HG03439 (cell line): ENCODE measurements around the gene ARFGAP1.

Experiments
- ATAC-seq: cut with Tn5 transposase; IDR thresholded peaks from one replicate; pipeline ENCODE4 v1.9.1; 2021; ENCODE audit warnings: mild to moderate bottlenecking, moderate library complexity; ENCODE audit not compliant: unreplicated experiment

The ARFGAP1 gene

DNA sequence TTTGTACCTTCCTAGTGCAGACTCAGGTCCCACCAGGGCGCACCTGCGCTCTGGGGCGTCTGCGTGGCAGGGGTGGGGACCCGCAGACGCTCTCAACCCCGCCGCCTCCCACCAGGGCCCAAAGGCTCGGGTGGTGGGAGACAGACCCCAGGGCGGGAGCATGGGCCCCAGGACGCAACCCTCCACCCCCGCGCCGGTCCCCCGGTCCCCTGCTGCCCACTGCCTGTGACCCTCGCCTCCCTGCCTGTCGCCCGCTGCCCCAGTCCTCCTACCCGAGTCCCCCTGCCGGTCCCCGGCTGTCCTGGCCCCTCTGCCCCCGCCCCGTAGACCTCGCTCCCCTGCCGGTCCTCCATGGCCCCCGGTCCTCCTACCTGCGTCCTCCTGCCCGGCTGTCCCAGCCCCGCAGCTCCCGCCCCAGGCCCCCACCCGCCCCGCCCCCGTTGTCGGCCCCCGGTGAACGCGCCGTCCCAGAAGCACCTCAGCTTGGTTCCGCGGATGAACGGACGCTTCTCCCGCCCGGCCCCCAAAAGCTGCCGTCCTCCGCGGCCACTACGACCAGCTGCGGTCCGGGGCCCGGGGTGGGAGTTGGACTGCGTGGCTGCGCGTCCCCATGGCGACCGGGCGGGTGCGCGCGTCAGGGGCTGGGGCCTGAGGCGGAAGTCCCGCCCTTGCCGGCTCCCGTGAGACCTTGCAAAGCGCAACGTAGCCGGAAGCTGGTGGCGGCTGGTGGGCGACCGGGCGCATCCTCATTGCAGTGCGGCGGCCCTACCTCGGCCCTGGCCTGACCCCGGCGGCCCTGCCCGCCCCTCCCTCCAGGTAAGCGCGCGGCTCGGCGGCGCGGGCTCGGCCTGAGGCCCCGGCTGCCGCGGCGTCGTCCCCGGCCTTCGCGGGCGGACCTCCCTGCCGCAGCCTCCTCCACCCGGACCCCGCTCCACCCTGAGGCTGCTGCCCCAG, at the start of gene ARFGAP1:
ARFGAP1 (plus strand) TSS at position 709 of the 954 bp plus-strand sequence. CDS start 2,768 bp downstream, outside the sequence.
- peak; percentile 80 for ATAC-seq

DNA sequence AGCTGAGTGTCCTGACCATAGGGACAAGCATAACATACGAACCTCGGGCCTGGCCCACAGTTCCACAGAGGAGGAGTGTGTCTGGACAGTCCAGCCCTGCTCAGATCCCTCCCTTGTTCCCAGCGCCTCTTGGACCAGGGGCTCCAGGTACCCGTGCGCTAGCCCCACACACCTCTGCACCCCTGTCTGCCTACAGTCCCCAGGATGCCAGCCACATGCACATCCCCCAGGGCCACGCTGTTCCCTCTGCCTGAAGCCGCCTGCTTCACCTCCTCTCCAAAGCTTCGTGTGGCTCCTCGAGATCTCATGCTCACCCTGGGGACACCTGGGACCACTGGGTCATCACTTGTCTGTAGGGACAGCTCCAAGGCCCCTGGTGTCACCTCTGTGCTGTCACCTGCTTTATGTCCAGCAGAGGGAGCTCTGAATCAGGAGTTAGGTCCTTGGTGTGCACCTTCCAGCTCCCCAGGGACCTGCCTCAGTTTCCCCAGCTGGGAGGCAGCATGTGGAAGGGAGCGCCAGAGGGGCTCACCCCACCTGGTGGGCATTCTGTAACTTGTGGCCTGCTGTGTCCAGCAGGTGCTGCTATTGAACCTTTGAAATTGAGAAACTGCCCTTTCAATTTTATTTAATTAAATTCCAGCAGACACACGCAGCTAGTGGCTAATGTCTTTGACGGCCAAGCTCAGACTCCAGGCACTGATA, 49.3 kb upstream of the ARFGAP1 start:
- no peak for ATAC-seq

DNA sequence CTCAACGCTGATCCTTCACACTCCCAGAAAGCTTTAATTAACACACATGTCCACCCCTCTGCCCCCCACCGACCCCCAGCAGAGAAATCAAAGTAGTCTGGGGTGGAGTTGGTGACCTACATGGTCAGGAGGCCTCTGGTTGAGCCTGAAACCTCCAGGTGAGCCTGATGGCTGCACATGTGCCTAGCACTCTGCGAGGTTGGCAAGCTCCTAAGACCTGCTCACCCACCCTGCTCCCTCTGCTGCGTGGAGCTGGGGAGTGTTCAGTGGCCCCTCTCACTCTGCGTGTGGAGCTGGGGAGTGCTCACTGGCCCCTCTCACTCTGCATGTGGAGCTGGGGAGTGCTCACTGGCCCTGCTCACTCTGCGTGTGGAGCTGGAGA, 48.8 kb upstream of the ARFGAP1 start:
- no peak for ATAC-seq

DNA sequence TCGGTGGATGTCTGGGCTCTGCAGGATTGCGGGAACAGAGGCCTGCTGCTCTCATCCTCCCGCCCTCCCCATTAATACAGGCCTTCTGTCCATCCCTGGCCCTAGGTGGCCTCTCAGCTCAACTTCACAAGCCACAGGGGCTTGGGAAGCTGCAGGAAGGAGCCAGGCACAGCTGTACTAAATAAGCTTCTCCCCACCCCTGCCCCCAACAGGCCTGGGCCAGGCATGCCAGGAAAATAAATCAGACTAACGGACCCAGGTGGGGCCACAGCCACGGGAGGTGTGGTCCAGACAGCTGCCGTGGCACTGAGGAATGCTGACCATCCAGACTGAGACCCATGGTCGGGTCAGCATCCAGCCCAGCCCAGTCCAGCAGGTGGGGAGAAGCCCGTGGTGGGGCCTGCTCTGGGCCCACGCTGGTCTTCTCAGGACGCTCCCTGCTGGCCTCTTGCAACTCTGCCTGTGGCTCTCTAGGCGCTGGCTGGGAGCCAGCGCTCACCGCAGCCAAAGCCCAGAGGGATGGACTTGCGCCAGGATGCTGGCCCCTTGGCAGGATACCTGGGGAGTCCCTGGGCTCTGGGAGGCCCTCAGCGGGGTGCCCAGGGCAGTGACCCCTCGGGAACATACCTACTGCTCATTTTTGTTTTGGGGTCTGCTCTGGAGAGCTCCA, 48.1 kb upstream of the ARFGAP1 start:
- ATAC-seq, result no peak

DNA sequence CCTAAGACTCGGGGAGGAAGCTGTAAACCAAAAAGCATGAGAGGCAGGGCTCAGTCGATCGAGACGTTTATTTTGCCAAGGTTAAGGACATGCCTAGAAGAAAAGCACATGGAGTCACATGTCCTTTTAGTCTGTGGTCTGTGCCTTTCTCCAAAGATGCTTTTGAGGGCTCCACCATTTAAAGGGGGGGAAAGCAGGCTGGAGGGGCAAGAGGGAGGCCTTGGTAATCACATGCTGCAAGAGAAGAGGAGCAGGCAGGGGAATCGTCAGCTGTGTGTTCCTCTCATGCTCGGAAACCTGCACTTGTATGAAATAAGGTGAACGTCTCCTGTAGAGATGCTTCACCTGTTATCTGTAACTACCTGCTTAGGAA, 47.5 kb upstream of the ARFGAP1 start:
- ATAC-seq, result no peak

DNA sequence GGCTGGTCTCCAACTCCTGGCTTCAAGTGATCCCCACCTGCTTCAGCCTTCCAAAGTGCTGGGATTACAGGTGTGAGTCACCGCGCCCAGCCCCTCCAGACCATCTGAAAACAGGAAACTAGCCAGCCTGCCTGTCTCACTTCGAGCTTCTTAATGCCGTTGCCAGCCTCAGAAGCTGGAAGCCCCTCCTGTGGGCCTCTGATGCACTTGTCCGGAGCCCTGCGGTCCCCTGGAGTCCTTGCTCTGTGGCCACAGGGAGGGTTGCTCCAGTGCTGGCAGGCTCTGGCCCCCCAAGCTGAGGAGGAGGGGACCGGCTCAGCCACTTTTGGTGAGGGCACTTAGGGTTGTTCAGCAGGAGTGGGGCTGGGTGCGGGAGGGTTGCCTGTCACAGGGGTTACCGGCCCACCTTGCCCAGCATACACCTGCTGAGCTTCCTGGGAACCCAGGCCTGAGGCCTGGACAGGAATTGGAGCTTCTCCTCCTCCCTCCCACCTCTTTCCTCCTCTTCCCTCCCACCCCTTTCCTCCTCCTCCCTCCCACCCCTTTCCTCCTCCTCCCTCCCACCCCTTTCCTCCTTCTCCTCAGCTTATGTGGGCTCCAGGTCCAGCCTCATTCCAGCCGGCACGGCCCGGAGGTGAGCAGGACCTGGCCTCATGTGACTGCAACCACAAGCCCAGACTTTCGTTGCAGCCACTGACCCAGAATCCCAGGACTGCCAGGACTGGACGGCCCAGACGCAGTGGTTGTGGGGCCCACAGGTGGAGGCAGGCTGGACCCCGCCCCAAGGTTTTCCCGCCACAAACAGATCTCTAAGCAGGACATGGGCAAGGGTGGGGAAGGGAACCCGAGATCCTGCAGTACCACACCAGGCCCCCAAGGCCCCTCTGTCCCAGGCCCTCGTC, 46.3 kb upstream of the ARFGAP1 start:
- ATAC-seq, result no peak

DNA sequence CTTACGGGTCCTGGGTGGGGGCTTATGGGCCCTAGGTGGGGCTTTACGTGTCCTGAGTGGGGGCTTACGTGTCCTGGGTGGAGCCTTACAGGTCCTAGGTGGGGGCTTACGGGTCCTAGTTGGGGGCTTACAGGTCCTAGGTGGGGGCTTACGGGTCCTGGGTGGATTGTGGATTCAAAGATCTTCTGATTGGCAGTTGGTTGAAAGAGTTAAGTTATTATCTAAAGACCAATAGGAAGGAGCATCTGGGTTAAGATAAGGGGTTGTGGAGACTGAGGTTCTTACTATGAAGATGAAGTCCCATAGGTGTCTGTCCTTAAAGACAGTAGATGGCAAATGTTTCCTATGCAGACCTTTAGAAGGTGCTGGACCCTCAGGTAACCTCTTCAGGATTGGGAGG, 45.4 kb upstream of the ARFGAP1 start:
- ATAC-seq, result no peak

DNA sequence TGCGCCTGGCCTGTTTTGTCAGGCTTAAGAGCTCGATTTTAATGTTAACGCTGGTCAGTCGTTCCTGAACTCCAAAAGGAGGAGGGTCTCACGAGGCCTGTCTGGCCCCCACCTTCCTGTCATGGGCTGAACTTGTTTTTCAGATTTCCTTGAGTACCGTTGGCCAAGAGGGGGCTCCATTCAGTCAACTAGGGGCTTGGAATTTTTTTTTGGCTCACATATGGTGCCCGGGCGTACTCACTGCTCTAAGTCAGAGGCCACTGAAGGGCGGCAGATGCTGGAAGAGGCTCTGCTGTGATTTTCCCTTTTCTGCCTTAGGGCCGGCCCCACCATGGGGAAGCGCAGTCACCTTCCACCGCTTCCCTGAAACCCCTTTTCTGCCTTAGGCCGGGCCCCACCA, 43.8 kb upstream of the ARFGAP1 start:
- no peak for ATAC-seq

DNA sequence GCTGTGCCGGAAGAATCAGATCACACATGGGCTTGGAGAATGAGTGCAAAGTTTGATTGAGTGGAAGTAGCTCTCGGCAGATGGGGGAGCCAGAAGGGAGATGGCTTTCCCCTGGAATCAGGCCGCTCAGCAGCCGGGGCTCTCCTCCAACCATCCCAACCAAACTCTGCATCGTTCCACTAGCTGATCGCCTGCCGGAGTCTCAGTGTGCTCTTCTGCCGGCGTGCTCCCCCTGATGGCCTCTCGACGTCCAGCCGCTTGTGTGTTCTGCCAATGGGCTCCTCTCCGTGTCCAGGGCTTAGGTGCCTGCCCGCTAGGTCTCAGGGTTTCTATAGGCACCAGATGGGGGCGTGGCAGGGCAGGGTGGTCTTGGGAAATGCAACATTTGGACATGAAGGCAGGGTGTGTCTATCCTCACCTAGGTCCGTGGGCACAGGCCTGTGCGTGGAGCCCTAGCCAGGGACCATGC, 41.8 kb upstream of the ARFGAP1 start:
- no peak for ATAC-seq

DNA sequence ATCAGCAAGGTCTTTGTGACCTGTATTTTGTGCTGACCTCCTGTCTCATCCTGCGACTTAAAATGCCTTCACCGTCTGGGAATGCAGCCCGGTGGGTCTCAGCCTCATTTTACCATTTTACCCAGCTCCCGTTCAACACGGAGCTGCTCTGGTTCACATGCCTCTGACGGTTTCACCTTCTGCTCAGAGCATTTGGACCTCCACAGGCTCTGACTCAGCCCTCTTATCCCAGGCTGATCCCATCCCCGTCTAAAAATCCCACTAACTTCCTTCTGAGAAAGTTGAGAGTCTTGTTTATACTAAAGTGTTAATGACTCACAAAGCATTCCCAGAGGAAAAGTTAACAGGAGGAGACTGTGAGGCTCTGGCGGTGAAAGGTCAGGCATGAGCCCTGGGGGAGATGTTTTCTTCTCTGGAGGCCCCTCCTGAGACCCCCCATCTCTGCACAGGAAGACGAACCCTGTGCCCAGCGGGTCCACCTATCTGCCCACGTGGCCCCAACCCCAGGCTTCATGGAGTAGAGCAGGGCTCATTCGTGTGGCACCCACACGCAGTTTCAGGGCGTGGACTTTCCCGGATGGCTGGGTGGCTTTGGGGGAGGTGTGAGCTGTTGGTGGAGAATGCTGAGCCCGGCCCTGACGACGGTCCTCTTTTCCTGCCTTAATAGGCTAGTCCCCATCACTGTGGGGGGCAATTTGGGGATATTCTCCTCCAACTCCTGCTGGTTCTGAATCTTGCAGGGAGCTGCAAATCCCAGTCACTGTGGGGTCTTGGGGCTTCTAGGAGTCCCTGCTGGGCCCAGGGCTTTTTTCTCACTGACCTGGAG, 40.2 kb upstream of the ARFGAP1 start:
- ATAC-seq, result no peak

DNA sequence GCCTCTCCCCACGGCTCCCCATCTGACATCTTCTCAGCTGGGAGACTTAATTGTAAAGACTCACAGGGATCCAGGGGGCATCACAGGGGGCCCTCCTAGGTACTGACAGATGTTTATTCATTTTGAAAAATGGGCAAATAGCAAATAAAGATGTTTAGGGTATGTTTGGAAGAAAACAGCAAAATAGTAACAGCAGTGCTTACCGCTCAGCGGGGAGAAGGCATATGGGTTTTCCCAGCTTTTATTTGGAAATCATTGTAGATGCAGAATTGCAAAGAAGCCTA, 39.6 kb upstream of the ARFGAP1 start:
- no peak for ATAC-seq

DNA sequence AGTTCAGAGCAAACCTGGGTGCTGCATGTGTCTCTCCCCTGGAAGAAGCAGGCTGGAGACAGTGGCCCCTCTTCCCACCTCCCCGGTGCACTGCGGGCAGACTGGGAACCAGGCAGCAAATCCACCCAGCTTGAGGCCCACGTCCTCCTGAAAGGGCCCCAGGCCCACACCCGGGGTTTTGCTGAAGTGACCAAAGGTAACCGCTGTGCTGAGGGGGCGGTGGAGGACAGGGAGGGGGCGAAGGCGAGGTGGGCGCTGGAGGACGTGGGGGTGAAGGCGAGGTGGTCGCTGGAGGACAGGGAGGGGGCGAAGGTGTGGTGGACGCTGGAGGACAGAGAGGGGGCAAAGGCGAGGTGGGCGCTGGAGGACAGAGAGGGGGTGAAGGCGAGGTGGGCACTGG, 38.7 kb upstream of the ARFGAP1 start:
- no peak for ATAC-seq

DNA sequence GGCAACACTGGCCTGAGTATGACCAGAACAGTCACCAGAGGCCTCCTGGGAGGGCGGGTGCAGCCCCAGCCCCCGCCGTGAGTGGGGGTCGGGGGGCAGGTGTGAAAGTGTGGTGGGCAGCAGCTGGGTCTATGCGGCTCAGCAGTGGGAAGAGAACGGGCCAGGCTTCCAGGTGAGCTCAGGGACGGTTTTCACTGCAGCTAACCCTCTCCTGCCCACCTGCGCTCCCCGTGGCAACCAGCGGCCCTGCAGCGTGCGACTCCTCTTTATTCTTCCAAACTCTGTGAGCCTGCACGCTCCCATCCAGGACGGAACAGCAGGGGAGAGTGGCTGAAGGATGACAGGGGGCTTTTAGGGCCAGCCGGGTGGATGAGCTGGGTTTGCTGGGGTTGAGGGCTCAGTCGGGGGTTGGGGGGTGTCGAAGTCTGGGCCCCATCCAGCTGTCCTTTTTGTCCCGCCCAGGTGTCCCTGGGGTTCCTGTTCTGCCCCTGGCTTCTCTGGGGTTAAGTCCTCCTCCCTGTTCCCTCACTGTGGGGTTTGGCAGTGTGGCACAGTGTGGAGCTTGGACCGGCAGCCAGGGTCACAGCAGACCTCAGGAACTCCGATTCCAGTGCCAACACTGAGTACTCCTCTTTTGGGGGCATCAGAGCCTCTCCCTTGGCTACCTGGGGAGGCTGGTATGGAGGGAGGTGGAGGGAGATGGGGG, 37.8 kb upstream of the ARFGAP1 start:
- no peak for ATAC-seq

DNA sequence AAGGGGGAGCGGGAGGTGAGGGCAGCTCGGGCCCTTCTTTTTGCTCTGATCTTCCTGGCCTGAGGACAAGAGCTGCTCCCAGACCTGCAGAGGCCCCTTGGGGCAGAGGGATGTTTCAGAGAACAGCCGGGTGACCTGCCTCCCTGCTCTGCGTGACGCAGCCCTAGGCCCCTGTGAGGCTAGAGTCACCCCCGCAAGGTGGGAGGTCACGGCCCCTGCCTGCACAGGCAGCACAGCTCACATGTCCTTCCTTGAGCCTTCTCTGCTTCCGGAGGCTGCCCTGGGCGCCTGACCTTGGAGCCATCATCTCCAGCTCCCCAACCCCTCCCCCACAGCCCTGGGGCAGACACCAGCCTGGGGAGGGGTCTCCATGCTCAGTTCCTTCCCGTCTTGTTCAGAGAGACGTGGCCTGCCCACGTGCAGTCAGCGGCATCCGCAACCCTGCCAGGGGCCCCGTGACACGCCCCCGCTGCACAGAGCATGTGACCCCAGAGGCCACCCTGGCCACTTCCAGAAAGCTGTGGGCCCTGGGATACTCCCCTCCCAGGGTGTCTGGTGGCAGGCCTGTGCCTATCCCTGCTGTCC, 37.1 kb upstream of the ARFGAP1 start, which contains the start of gene BIRC7:
BIRC7 (plus strand) TSS at position 507 of the 585 bp plus-strand sequence. CDS start 192 bp downstream, outside the sequence.
- no peak for ATAC-seq

DNA sequence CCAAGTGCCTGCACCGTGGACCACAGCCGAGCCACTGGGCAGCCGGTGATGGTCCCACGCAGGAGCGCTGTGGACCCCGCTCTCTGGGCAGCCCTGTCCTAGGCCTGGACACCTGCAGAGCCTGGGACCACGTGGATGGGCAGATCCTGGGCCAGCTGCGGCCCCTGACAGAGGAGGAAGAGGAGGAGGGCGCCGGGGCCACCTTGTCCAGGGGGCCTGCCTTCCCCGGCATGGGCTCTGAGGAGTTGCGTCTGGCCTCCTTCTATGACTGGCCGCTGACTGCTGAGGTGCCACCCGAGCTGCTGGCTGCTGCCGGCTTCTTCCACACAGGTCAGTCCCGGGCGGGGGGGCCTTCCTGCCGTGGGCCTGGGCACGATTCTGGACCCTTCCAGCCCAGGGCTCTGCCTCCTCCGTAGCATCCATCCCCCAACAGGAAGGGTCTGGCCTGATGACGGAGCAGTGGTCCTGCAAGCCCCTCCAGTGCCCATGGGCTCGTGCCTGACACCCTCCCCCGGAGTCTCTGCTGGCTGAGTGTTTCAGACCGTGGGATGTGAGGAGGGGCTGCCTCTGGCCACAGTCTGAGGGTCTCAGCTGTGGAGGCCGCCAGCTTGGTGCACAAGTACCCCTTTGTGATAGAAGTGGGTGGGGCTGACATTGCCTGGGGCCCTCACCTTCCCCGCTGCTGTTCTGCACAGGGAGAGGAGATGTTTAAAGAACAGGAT, 36.3 kb upstream of the ARFGAP1 start:
- ATAC-seq, result no peak

DNA sequence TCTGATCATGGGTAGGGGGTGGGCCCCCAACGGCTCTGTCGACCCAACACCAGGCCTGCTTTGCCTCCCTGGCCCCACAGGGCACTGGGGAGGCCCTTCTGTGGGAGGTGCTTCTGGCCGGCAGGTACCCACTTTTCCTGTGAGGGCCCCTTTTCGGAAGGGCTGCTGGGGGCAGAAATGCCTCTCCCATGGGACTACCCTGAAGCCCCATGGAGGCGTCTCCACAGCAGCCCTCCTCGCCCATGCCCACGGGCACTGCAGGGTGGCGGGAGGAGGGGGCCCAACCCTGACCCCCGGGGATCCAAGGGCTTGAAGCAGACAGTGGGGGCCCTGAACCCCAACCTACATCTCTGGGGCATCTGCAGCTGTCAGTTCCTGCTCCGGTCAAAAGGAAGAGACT, 34.6 kb upstream of the ARFGAP1 start:
- ATAC-seq, result no peak

DNA sequence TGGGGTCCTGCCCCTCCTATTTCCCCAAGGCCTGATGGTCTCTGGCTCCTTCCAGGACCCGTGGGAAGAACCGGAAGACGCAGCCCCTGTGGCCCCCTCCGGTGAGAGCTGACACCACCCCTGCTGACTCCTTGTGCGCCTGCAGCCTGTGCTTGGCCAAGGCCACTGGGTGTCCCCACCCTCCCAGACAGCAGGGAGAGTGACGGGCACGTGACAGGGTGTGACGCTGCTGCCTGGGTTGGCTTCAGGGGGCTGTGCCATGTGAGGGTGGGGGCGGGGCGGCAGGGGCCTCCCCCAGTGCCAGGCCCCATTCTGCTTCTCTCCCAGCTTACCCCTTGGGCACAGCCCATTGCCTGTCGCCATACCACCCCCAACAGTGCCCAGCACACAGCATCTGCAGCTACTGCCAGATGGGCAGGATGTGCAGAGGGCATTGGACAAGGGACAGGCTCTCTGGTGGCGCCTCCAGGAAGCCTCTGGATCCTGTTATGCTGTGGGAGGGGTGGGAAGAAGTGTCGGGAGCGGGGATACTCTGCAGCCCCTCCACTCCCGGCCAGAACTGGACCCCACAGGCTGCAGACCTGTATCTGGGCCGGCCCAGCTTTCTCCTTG, 34.0 kb upstream of the ARFGAP1 start:
- no peak for ATAC-seq

DNA sequence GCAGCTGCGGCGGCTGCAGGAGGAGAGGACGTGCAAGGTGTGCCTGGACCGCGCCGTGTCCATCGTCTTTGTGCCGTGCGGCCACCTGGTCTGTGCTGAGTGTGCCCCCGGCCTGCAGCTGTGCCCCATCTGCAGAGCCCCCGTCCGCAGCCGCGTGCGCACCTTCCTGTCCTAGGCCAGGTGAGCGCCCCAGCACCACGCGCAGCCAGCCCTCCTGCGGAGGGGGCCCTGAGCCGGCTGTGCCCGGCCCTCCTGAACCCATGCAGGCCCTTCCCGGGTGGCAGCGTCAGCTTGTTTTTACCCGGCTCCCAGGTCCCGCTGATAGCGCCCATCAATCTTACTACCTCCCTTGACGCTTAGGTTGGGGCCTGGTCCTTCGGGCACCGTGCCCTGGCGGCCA, 33.2 kb upstream of the ARFGAP1 start:
- ATAC-seq, result no peak
